Measurements from ENCODE around the gene SH3GL2.

SH3GL2 gene

DNA sequence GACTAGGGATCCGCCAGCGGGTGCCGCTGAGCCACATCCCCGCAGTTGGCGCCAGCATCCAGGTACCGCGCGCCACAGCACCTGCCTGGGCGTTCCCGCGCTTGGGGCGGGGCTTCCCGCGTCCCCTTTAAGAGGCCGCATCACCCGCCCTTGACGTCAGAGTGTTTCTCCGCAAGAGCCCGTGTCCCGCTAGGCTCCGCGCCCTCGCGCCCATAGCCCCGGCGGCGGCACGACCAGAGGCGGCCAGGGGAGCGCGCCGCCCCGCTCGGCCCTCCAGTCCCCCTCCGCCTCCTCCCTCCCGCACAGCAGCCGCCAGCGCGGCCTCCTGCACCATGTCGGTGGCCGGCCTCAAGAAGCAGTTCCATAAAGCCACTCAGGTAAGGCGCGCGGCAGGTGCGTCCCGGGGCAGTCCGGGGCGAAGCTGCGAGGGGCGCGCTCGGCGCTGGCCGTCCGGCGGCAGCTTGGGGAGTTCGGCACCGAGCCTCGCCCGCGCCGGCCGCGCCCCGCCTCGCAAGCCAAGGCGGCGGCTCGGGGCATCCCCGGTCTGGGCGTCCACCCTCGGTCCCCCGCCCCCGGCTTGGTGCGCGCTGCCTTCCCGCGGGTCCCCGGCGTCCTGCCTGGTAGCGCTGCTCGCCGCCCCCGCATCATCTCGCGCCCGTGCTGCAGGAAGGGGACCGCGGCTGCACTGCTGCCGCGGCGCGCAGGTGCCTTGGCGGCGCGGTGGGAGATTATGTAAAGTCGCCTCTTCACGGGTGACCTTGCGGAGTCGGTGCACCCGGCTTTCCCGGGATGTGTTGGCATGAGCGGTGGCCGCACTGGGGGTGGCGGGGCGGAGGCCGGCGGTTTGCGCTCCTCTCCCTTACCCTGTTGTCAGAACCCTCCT is at the start of gene SH3GL2:
Gene SH3GL2 (plus strand): TSS at position 156 of the 883 bp plus-strand sequence.
- no peak for TF ChIP-seq EZH2 (IDR thresholded peaks at IDR 0.05; ENCODE audit: borderline replicate concordance, low read depth, low read length, severe bottlenecking)
- TF ChIP-seq, protein P1, sequence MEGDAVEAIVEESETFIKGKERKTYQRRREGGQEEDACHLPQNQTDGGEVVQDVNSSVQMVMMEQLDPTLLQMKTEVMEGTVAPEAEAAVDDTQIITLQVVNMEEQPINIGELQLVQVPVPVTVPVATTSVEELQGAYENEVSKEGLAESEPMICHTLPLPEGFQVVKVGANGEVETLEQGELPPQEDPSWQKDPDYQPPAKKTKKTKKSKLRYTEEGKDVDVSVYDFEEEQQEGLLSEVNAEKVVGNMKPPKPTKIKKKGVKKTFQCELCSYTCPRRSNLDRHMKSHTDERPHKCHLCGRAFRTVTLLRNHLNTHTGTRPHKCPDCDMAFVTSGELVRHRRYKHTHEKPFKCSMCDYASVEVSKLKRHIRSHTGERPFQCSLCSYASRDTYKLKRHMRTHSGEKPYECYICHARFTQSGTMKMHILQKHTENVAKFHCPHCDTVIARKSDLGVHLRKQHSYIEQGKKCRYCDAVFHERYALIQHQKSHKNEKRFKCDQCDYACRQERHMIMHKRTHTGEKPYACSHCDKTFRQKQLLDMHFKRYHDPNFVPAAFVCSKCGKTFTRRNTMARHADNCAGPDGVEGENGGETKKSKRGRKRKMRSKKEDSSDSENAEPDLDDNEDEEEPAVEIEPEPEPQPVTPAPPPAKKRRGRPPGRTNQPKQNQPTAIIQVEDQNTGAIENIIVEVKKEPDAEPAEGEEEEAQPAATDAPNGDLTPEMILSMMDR (IDR thresholded peaks at IDR 0.05; ENCODE audit: borderline replicate concordance, extremely low read depth, low read length, poor library complexity, severe bottlenecking): no peak
- Histone ChIP-seq H3K4me2 (ENCODE audit: insufficient read depth, low read length) (no peak within 1 kb of the TSS), H3K4me1 (ENCODE audit: insufficient read depth, low read length) (no peaks in the 10 kb centered on the region), H2AFZ (ENCODE audit: low read depth, low read length) (no peak within 1 kb of the TSS), H3K79me2 (ENCODE audit: insufficient read depth, low read length) (no peaks in the 10 kb centered on the region), H3K4me3 (ENCODE audit: low read depth in 1 of 2, low read length in 2 of 2) (no peak within 1 kb of the TSS), H3K27ac (ENCODE audit: low read length) (no peak within 1 kb of the TSS), H4K20me1 (ENCODE audit: insufficient read depth, low read length) (no peaks in the 10 kb centered on the region), H3K9me3 (ENCODE audit: insufficient read depth, low read length, severe bottlenecking) (no peaks in the 10 kb centered on the region), H3K27me3 (ENCODE audit: insufficient read depth, low read length, poor library complexity) (no peaks in the 10 kb centered on the region), H3K9ac (ENCODE audit: low read depth, low read length) (no peak within 1 kb of the TSS), H3K36me3 (ENCODE audit: insufficient read depth, low read length) (no peaks in the 10 kb centered on the region)
- ATAC-seq (ENCODE audit: insufficient read depth, low read depth) (no peak), DNase-seq (no peak)

- H3K4me2 ChIP-seq (ENCODE audit: insufficient read depth, low read length): no peak overlapping the region; the same call in 1 of the 2 replicates
- no peak overlapping the region for H3K27ac ChIP-seq (ENCODE audit: low read length)
- no peaks in the 10 kb centered on the region for H3K36me3 ChIP-seq (ENCODE audit: insufficient read depth, low read length)
- no peaks in the 10 kb centered on the region for H3K9me3 ChIP-seq (ENCODE audit: insufficient read depth, low read length, severe bottlenecking)
- no peak overlapping the region for H3K9ac ChIP-seq (ENCODE audit: low read depth, low read length)
- DNase-seq: peak; percentile 51
- peak; percentile 75; the same call in 2 of the 3 replicates for ATAC-seq (ENCODE audit: insufficient read depth, low read depth)
- H3K79me2 ChIP-seq (ENCODE audit: insufficient read depth, low read length): no peaks in the 10 kb centered on the region
- no peak overlapping the region for H3K4me3 ChIP-seq (ENCODE audit: low read depth in 1 of 2, low read length in 2 of 2)
- no peaks in the 10 kb centered on the region for H3K4me1 ChIP-seq (ENCODE audit: insufficient read depth, low read length)
- H4K20me1 ChIP-seq (ENCODE audit: insufficient read depth, low read length): no peaks in the 10 kb centered on the region
- no peaks in the 10 kb centered on the region for H3K27me3 ChIP-seq (ENCODE audit: insufficient read depth, low read length, poor library complexity)
- TF ChIP-seq, protein P1 (IDR thresholded peaks at IDR 0.05; ENCODE audit: borderline replicate concordance, extremely low read depth, low read length, poor library complexity, severe bottlenecking): peak; percentile 67
- no peak for TF ChIP-seq EZH2 (IDR thresholded peaks at IDR 0.05; ENCODE audit: borderline replicate concordance, low read depth, low read length, severe bottlenecking)
- H2AFZ ChIP-seq (ENCODE audit: low read depth, low read length): peak overlapping the region; percentile 59; the same call in 1 of the 2 replicates
These were observed 47.1 kb upstream of the SH3GL2 start for GRCh38 chr9:17531642-17532254.

- H2AFZ ChIP-seq (ENCODE audit: low read depth, low read length): no peak overlapping the region
- H3K4me3 ChIP-seq (ENCODE audit: low read depth in 1 of 2, low read length in 2 of 2): no peak overlapping the region
- DNase-seq (no peak), ATAC-seq (ENCODE audit: insufficient read depth, low read depth) (no peak)
- no peaks in the 10 kb centered on the region for H3K27me3 ChIP-seq (ENCODE audit: insufficient read depth, low read length, poor library complexity)
- H3K9me3 ChIP-seq (ENCODE audit: insufficient read depth, low read length, severe bottlenecking): no peaks in the 10 kb centered on the region
- no peak overlapping the region for H3K27ac ChIP-seq (ENCODE audit: low read length)
- no peaks in the 10 kb centered on the region for H3K79me2 ChIP-seq (ENCODE audit: insufficient read depth, low read length)
- no peaks in the 10 kb centered on the region for H3K36me3 ChIP-seq (ENCODE audit: insufficient read depth, low read length)
- no peaks in the 10 kb centered on the region for H3K4me1 ChIP-seq (ENCODE audit: insufficient read depth, low read length)
- H4K20me1 ChIP-seq (ENCODE audit: insufficient read depth, low read length): no peaks in the 10 kb centered on the region
- TF ChIP-seq, protein P1 (IDR thresholded peaks at IDR 0.05; ENCODE audit: borderline replicate concordance, extremely low read depth, low read length, poor library complexity, severe bottlenecking): no peak
- no peak for TF ChIP-seq EZH2 (IDR thresholded peaks at IDR 0.05; ENCODE audit: borderline replicate concordance, low read depth, low read length, severe bottlenecking)
- no peak overlapping the region for H3K4me2 ChIP-seq (ENCODE audit: insufficient read depth, low read length)
- no peak overlapping the region for H3K9ac ChIP-seq (ENCODE audit: low read depth, low read length)
These were observed 46.4 kb upstream of the SH3GL2 start for GRCh38 chr9:17532461-17532860.

Measured in DND-41 (cell line).